ENCODE measurements around the gene CPHXL2.

The CPHXL2 gene

DNA sequence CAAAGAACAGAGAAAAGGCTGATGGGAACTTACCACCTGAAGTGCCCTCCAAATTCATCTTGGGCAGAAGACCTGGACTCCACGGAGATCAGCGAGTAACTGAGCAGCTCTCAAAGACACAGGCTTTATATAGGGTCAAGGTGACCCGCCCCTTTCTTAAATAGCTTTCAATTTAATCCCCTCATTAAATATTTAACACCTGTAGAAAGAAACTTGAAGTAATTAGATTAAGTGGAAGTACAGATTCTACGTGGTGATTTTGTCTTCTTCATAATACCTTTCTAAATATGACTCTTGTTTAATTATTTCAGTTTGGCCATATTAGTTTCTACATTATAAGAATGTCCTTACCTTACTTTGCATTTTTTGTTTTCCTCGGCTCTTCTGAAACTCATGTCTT, 24.6 kb upstream of the CPHXL2 start, which contains the start of gene DUXB:
TSS of gene DUXB (minus strand) at position 101 of the 400 bp plus-strand sequence. CDS start at position 58, 43 bp downstream.
- H3K4me3 ChIP-seq (ENCODE audit: low read depth, low read length) = no peak within 1 kb of the TSS
- TF ChIP-seq, protein P1, sequence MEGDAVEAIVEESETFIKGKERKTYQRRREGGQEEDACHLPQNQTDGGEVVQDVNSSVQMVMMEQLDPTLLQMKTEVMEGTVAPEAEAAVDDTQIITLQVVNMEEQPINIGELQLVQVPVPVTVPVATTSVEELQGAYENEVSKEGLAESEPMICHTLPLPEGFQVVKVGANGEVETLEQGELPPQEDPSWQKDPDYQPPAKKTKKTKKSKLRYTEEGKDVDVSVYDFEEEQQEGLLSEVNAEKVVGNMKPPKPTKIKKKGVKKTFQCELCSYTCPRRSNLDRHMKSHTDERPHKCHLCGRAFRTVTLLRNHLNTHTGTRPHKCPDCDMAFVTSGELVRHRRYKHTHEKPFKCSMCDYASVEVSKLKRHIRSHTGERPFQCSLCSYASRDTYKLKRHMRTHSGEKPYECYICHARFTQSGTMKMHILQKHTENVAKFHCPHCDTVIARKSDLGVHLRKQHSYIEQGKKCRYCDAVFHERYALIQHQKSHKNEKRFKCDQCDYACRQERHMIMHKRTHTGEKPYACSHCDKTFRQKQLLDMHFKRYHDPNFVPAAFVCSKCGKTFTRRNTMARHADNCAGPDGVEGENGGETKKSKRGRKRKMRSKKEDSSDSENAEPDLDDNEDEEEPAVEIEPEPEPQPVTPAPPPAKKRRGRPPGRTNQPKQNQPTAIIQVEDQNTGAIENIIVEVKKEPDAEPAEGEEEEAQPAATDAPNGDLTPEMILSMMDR (IDR thresholded peaks at IDR 0.05; ENCODE audit: control insufficient read depth, extremely low read depth, insufficient read depth) = no peak
- DNase-seq (ENCODE audit: low read depth) = no peak

DNA sequence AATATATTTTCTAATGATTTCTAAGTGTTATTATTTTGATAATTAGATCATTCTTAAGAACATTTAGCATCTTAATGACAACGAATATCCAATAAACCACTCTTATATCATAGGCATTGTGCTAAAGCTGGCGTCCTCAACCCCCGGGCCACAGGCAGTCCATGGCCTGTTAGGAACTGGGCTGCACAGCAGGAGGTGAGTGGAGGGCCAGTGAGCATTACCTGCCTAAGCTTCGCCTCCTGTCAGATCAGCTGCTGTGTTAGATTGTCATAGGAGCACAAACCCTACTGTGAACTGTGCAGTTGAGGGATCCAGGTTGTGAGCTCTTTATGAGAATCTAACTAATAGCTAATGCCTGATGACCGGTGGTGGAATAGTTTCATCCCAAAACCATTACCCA, 20.8 kb upstream of the CPHXL2 start:
- TF ChIP-seq, protein P1 (IDR thresholded peaks at IDR 0.05; ENCODE audit: control insufficient read depth, extremely low read depth, insufficient read depth) = no peak
- no peak overlapping the region for H3K4me3 ChIP-seq (ENCODE audit: low read depth, low read length)
- DNase-seq (ENCODE audit: low read depth) = no peak

DNA sequence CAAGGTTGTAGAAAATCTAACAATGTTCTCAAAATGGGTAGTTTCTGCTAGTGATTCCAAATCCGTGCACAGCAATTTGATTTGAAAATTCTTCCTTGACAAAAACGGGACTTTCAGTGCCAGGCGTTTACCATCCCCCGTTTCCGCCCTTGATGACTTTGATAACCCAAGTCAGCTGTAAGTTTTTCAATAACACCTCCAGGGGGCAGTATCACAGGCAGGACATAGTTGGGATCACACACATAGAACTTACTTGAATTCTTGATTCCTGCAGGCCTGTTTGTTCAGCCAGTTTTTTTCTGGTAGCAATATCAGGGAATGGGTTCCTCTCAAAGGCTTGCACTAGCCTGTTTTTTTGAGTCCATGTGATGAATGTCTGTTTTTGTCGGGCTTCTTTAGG, 18.9 kb upstream of the CPHXL2 start:
- no peak for DNase-seq (ENCODE audit: low read depth)
- H3K4me3 ChIP-seq (ENCODE audit: low read depth, low read length) = no peak overlapping the region
- TF ChIP-seq, protein P1 (IDR thresholded peaks at IDR 0.05; ENCODE audit: control insufficient read depth, extremely low read depth, insufficient read depth) = peak; percentile 23; the same call in 1 of the 2 replicates

DNA sequence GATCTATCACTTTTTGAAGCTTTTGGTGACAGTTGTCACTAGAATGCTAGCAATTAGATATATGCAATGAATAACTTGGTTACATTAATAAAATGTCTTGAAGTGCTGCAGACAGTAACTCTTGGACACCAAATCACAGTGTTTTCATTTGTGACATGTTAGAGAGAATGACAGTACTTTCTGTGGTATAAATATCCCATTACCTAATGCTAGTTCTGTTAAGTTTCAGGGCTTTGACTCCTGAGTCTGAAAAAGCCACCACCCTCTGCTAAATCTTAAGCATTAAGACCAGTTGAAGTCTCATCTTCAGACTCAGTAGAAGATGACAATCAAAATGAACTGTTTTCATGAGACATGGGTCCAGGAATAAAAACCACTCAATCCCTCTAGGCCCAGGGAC, 10.6 kb upstream of the CPHXL2 start:
- TF ChIP-seq, protein P1 (IDR thresholded peaks at IDR 0.05; ENCODE audit: control insufficient read depth, extremely low read depth, insufficient read depth) = no peak
- DNase-seq (ENCODE audit: low read depth) = no peak
- no peak overlapping the region for H3K4me3 ChIP-seq (ENCODE audit: low read depth, low read length)

DNA sequence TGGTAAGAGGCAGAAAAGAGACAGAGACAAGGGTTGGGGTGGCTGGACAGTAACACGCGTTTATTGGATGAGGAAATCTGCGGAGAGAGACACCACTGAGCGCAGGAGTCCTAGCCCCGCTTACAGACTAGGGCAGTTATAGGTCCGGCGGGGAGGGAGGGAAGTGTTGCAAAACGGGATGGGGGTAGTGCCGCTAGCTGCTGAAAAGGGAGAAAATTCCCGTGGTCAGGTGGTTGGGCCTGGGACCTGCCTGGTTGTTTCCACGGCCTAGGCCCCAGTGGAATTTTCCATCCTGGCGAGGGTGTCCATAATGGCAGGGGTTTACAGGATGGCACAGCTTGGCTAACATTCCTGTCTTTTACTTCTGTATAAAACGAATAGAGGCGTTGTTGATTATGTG, 5.5 kb upstream of the CPHXL2 start:
- no peak overlapping the region for H3K4me3 ChIP-seq (ENCODE audit: low read depth, low read length)
- TF ChIP-seq, protein P1 (IDR thresholded peaks at IDR 0.05; ENCODE audit: control insufficient read depth, extremely low read depth, insufficient read depth) = no peak
- no peak for DNase-seq (ENCODE audit: low read depth)

DNA sequence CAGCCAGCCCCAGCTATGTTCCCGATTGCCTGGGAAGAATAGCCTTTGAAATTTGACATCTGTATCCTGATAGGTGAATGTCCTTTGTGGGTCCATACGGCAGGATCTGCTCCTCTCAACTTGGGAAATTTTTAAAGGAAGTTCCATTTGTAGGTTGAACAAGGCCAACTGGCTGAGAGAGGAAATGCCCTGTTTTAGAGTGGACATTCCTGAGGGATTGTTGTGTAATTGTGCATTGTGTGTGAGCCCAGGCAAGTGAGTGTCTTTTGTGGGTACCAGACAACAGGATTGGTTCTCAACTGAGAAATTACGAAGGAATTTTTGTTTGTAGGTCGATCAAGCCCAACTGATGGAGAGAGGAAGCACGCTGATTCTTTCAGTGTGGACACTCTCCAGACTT, 2.6 kb upstream of the CPHXL2 start:
- no peak overlapping the region for H3K4me3 ChIP-seq (ENCODE audit: low read depth, low read length)
- DNase-seq (ENCODE audit: low read depth) = no peak
- TF ChIP-seq, protein P1 (IDR thresholded peaks at IDR 0.05; ENCODE audit: control insufficient read depth, extremely low read depth, insufficient read depth) = no peak

DNA sequence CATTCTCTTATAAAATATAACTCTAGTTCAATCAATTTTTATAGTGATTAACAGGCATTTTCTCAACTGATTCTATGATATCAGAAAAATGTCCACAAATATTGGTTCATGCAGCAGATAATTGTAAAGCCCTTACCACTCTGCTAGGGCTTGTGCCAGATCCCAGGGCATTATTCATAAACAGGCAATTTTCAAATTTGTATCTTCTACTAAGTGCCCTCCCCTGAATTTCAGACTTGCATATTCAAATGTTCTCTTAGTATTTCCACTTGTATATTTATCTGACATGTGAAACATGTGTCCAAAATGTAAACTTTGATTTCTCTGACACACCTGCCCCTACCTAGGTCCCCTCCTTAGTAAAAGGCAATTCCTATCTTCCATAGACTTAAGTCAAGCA, 9.3 kb downstream of the CPHXL2 start:
- no peak for DNase-seq (ENCODE audit: low read depth)
- TF ChIP-seq, protein P1 (IDR thresholded peaks at IDR 0.05; ENCODE audit: control insufficient read depth, extremely low read depth, insufficient read depth) = no peak
- H3K4me3 ChIP-seq (ENCODE audit: low read depth, low read length) = no peak overlapping the region

Measured in LNCaP clone FGC (cell line).